Immature natural killer cell (primary cell): ENCODE data around the gene SLC6A18. TPM values are rescaled to one million over a fixed set of nuclear protein-coding genes. Genes with fewer than 3 reads are reported as not detected.

Experiments
- DNase-seq, 3 donors: peaks; one replicate each; pipeline ENCODE4 v3.0.0; 2022; ENCODE audit warnings: mixed read lengths in 1 of 3
- H3K27ac Mint-ChIP-seq, 6 donors: one replicate each; pipeline ENCODE4 v1.8.0; 2020; ENCODE audit warnings: mixed read lengths in 6 of 6, mild to moderate bottlenecking in 5 of 6, inconsistent platforms in 4 of 6, moderate library complexity in 3 of 6
- H3K27me3 Mint-ChIP-seq, 3 donors: one replicate each; pipeline ENCODE4 v1.8.0; 2020 to 2021; ENCODE audit warnings: low read depth in 3 of 3, mild to moderate bottlenecking in 3 of 3, mixed read lengths in 3 of 3, moderate library complexity in 3 of 3, inconsistent platforms in 1 of 3
- H3K36me3 Mint-ChIP-seq, 3 donors: one replicate each; pipeline ENCODE4 v1.8.0; 2020; ENCODE audit warnings: mixed read lengths in 3 of 3, inconsistent platforms in 2 of 3, mild to moderate bottlenecking in 2 of 3
- H3K4me1 Mint-ChIP-seq, 2 donors: one replicate each; pipeline ENCODE4 v1.8.0; 2020; ENCODE audit warnings: inconsistent platforms in 2 of 2, mild to moderate bottlenecking in 2 of 2, mixed read lengths in 2 of 2, moderate library complexity in 1 of 2
- H3K4me3 Mint-ChIP-seq, 5 donors: one replicate each; pipeline ENCODE4 v1.8.0; 2020; ENCODE audit warnings: mild to moderate bottlenecking in 5 of 5, mixed read lengths in 5 of 5, inconsistent platforms in 3 of 5, moderate library complexity in 3 of 5
- H3K9me3 Mint-ChIP-seq, 6 donors: one replicate each; pipeline ENCODE4 v1.8.0; 2020; ENCODE audit warnings: mild to moderate bottlenecking in 6 of 6, mixed read lengths in 6 of 6, inconsistent platforms in 4 of 6, moderate library complexity in 3 of 6
- polyA plus RNA-seq, 3 donors: library from polyadenylated mRNA; unstranded; fragments of 300-500 nt; fragmentation: Illumina TruSeq; gene quantifications; one replicate each; pipeline ENCODE4 v1.2.3, GENCODE V29; 2021

The SLC6A18 gene
- polyA plus RNA-seq, 3 donors from 2014 or later, result not detected

DNA sequence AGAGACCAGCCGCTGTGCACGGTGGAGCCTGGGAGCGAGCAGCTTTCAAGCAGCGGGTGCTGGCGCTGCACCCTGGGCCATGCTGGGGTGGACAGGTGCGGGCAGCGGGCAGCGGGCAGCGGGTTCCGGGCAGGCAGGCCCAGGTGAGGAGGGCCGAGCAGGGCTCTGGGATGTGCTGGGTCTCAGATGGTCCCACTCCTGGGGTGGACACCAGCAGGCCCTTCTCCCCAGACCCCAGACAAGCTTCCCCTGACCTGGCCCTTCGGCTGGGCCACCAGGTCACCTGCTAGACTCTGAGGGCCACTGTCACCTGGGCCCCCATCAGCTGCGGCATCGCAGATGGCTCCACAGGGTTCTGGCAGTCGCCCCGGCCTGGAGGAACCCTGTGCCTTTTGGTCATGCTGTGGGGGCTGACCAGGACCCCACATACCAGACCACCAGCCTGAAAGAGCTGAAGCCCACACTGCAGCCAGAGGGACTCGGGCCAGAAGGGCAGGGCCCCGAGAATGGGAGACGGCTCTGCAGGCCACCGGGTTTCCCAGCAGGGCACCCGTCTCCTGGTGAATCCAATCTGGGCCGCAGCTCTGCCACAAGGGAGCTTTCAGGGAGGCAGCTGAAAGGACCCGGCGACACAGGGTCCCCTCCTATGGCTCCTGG is 21.7 kb upstream of the SLC6A18 start:
- Mint-ChIP-seq H3K9me3 (no peaks in the 10 kb centered on the region), H3K4me1 (no peaks in the 10 kb centered on the region), H3K27ac (no peak overlapping the region), H3K36me3 (no peaks in the 10 kb centered on the region), H3K27me3 (peaks cover 3 to 4% (median 3%) of the 10 kb centered on the region in 3 donors), H3K4me3 (no peak overlapping the region)
- DNase-seq, result no peak

DNA sequence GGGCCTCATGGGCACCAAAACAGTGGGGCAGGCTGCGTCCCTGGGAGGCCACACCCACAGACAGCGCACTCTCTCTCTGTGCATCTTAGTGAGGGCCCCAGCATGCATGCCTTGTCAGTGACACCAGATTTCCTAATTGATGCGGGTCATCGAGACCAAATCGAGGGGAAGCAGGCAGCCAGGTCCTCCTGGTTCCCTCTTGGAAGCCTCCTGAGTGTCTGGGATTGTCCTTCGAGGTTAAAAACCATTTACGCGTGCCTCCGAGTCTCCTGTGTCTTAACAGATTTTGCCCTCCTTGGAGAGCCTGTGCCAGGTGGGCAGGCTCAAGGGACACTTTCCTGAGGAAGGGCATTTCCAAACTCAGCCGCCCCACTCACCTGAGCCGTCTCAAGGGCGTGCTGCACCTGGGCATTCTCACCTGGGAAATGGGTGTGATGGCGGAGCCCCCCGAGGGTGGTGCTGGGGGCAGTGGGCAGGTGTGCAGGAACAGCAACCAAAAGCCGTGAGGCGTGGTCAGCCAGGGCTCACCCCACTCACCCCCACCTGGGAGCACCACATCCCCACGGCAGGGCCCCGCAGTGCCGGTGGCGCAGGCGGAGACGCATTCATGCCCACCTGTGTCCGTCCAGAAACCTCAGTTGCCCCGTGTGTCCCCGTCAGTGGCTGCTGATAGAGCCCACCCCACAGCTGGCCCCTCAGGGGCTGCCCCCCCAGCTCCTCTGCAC is 21.1 kb upstream of the SLC6A18 start:
- Mint-ChIP-seq H3K27me3 (peaks cover 3 to 4% (median 3%) of the 10 kb centered on the region in 3 donors), H3K4me3 (no peak overlapping the region)
- DNase-seq, result no peak

DNA sequence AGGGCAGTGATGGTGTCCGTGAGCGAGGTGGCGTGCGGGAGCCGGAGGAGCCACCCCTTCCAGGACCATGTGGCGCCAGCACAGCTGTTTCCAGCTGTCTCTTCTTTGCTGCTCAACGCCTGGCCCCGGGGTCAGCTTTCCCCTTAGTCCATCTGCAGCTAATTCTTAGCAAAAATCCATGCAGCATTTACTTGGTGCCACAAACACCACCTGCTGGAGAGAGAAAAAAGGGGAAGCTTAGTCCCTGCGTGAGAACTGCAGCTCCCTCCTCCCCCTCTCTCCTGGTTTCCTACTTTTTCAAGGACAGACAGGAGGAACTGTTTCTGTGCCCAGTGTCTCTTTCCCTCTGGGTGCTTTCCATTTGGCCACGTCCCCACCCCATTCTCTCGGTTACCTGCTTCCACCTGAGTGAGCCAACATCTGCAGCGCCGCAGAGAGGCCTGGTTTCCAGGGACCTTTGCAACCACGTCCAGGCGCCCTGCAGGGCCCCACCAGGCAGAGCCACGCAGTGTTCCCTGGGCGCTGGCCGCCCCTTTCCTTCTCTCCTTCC is 20.4 kb upstream of the SLC6A18 start:
- DNase-seq, result no peak
- Mint-ChIP-seq H3K4me3 (no peak overlapping the region), H3K4me1 (no peaks in the 10 kb centered on the region), H3K27ac (no peak overlapping the region), H3K36me3 (no peaks in the 10 kb centered on the region), H3K9me3 (no peaks in the 10 kb centered on the region), H3K27me3 (peaks cover 3 to 4% (median 3%) of the 10 kb centered on the region in 3 donors)

More for the DNA sequence above, 21.1 kb upstream of the SLC6A18 start:
- Mint-ChIP-seq H3K4me1 (no peaks in the 10 kb centered on the region), H3K36me3 (no peaks in the 10 kb centered on the region), H3K9me3 (no peaks in the 10 kb centered on the region), H3K27ac (no peak overlapping the region)

DNA sequence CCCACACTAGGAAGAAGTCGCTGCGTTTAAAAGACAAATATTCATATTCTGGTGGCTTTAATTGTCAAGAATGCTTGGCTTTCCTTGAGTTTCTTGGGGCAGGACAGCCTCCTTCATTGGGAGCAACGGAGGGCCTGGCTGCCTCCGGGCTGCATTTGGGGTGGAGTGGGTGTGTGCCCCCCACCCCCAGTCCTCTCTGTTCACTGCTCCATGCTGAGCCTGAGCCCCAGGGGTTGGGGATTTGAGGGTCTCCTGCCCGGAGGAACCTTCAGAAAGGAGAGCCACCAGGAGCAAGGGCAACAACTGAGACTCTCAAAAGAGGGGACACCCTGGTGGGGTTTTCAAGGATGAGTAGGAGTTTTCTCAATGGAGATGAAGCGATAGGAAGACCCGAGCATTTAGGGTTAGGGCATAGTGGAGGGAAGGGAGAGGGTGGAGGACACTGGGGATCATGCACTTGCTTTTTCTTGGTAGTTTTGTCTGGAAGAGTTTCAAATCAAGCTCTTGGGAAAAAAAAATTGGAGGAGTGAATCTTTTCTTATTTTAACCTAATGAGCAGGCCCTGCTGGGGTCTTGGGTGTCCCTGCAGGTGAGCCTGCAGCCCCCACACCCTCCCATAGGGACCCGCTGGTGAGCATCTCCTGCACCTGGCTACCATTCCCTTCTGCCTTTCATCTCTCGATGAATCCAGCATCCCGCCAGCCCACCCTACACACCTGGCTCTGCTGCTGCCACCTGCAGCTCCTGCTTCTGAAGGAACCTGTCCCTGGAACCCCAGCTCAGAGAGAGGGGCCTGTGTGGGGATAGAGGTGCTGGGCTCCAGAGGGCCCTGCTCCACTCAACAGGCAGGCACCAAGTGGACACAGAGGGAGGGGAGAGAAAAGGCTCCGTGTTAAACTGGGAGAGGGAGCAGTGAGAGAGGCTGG is 19.7 kb upstream of the SLC6A18 start:
- Mint-ChIP-seq H3K27me3 (peaks cover 3 to 5% (median 3%) of the 10 kb centered on the region in 3 donors), H3K4me1 (no peaks in the 10 kb centered on the region), H3K9me3 (no peaks in the 10 kb centered on the region), H3K27ac (no peak overlapping the region), H3K36me3 (no peaks in the 10 kb centered on the region), H3K4me3 (no peak overlapping the region)
- DNase-seq, result no peak

DNA sequence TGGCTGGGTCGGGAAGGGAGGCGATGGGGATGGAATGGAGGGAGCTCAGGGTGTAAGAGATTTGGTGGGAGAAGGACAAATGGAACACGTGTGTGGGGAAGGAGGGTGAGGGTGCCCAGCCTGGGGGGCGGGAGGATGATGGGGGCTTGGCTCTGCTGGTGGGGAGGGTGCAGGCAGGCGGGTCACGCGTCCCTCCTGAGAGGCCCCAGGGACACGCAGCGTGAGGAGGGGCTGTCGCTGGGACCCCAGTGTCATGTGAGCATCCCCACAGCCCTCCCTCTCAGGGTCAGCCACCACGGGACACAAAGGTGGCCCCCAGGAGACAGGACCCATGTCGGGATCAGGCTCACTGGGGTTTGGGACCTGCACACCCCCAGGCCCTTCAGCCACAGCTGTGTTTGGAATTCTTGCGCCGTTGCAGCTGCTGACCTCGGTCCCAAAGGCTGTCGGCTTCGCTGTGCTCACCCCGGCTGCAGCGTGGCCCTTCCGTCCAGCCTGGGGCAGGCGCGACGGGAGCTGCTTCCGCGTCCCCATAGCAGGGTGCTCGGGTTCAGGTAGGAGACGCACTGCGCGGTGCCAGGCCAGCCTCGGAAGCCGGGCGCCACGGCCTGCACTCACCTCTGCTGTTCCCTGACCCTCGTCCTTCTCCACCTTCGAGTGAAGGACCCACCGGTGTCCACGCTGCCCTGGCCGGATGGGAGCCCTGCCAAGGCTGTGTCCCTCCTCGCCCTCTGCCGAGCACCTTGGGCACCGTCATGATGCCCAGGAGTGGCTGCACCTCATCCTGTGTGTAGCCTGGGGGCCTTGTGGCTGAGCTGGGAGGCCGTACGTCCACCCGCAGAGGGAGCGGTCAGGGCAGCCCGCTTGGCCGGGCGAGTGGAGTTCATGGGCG is 18.4 kb upstream of the SLC6A18 start:
- H3K27ac Mint-ChIP-seq, result no peak overlapping the region
- H3K36me3 Mint-ChIP-seq, result no peaks in the 10 kb centered on the region
- peaks cover 3 to 6% (median 3%) of the 10 kb centered on the region in 3 donors for H3K27me3 Mint-ChIP-seq
- H3K4me3 Mint-ChIP-seq, result no peak overlapping the region
- no peaks in the 10 kb centered on the region for H3K9me3 Mint-ChIP-seq
- H3K4me1 Mint-ChIP-seq, result no peaks in the 10 kb centered on the region
- DNase-seq, result no peak

DNA sequence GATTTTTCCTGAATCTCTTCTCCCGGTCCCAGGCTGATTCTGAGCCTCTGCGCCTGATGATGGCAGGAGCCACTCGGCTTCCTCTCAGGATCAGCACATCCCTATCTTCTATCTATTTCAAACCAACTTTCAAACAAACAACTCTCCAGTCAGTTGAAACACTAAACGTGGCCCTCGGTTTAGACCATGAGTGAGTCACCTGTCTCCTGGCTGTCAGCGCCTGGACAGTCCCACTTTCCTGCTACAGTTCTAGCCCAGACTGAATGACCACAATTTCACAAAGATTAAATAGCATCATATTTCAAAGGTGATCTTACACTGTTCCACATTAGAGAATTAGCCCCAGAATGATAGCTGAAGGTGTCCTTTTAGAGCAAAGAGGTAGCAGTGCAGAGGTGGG is 17.6 kb upstream of the SLC6A18 start:
- Mint-ChIP-seq H3K9me3 (no peaks in the 10 kb centered on the region), H3K27me3 (peaks cover 3 to 6% (median 3%) of the 10 kb centered on the region in 3 donors), H3K4me3 (no peak overlapping the region), H3K27ac (no peak overlapping the region), H3K4me1 (no peaks in the 10 kb centered on the region), H3K36me3 (no peaks in the 10 kb centered on the region)
- DNase-seq, result no peak

DNA sequence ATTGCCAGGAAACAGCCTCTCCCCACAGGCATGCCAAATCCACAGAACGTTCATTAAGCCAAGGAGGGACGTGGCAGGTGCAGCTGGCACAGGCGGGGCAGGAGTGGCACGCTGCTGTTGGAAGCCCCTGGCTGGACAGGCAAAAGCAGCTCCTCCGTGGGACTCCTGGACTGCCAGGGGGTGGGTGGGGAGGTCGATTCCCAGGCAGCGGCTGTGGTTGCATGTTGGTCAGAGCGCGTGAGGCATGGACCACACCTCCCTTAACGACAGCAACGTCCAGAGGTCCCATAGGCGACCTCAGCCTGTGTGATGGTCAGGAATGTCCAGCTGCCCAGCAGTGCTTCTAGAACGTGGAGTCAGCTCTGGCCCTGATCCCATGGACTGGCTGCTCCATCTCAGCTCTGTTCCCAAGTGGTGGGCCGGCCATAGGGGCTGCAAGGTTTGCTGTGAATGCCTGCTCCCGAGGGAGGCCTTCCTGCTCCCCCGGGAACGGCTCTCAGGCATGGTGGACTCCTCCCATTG is 16.9 kb upstream of the SLC6A18 start:
- Mint-ChIP-seq H3K27ac (no peak overlapping the region), H3K4me1 (no peaks in the 10 kb centered on the region)

DNA sequence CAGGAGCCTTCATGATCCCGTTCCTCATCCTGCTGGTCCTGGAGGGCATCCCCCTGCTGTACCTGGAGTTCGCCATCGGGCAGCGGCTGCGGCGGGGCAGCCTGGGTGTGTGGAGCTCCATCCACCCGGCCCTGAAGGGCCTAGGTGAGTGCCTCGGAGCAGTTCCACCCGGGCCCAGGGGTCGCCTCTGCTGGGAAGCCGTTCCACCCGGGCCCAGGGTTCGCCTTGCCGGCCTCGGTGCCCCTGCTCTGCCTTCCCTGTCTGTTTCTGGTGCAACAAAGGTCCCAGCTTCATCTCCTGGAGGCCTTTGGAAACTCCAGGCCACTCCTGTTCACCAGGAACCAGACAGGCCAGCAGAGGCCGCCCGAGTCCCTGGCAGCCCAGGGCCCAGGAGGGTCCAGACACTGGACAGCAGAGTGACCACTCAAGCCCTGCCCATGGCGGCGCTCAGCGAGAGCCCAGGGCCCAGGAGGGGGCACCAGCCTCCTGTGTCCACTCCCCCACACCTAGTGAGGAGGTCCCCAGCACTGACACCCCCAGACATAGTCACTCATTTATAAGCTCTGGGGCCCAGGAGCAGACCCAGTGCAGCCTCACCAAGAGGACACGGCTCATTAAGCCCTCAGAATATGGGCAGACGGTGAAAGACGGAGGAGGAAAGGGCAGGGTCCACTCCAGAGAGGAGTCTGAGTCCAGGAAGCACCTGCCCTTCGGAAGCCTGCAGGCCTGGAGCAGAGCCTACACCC is 16.3 kb upstream of the SLC6A18 start:
- no peak overlapping the region for H3K4me3 Mint-ChIP-seq
- no peaks in the 10 kb centered on the region for H3K9me3 Mint-ChIP-seq
- H3K36me3 Mint-ChIP-seq, result no peaks in the 10 kb centered on the region
- DNase-seq, result no peak
- no peaks in the 10 kb centered on the region for H3K4me1 Mint-ChIP-seq
- peaks cover 3 to 6% (median 4%) of the 10 kb centered on the region in 3 donors for H3K27me3 Mint-ChIP-seq
- no peak overlapping the region for H3K27ac Mint-ChIP-seq

More for the DNA sequence above, 16.9 kb upstream of the SLC6A18 start:
- DNase-seq, result no peak
- no peaks in the 10 kb centered on the region for H3K36me3 Mint-ChIP-seq
- no peak overlapping the region for H3K4me3 Mint-ChIP-seq
- H3K27me3 Mint-ChIP-seq, result peaks cover 3 to 6% (median 4%) of the 10 kb centered on the region in 3 donors
- no peaks in the 10 kb centered on the region for H3K9me3 Mint-ChIP-seq

DNA sequence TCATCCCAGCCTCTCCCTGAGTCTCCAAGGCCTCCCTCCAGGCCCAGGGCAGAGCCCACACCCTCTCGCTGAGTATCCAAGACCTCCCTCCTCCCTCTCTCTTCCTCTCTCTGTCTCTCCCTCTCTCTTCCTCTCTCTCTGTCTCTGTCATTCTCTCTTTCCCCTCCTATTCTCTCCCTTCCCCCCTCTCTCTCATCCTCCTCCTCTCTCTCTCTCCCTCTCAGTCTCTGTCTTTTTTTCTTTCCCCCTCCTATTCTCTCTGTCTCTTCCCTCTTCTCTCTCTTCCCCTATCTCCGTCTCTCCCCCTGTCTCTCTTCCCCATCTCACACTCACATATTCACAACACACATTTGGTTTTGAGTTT is 15.7 kb upstream of the SLC6A18 start:
- no peak overlapping the region for H3K27ac Mint-ChIP-seq

DNA sequence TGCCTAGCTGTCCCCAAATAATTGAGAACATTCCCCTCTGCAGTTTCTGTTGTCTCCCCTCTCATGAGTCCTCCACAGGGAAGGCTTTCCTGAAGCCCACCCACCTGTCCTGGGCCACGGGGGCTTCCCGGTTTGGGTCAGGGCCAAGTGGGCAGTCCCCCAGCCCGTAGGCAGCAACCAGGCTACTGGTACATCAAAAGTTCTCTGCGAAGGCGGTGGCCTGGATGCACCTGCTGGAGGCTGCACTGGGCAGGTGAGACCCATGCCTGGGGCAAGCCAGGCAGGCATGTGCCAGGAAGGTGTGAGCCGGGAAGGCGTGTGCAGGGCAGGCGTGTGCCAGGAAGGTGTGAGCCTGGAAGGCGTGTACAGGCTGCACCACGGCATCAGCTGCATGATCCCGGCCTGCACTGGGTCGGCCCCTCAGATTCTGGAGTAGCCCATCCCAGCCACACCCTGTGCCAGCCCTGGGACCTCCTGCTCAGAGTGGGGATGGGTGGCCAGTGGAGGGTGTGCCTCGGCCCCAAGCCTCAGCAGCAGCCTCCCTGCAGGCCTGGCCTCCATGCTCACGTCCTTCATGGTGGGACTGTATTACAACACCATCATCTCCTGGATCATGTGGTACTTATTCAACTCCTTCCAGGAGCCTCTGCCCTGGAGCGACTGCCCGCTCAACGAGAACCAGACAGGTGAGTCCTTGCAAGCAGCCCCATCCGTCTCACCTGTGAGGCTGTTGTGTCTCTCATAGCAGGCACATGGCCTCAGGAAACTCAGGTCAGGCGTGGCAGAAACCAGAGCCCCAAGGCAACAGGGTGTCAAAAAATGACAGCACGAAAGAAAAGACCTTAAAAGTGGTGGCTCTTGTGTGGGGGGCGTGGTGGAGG is 15.0 kb upstream of the SLC6A18 start:
- no peak for DNase-seq
- no peak overlapping the region for H3K27ac Mint-ChIP-seq

More for the DNA sequence above, 15.7 kb upstream of the SLC6A18 start:
- DNase-seq, result no peak
- H3K4me1 Mint-ChIP-seq, result no peaks in the 10 kb centered on the region
- H3K9me3 Mint-ChIP-seq, result no peaks in the 10 kb centered on the region
- H3K4me3 Mint-ChIP-seq, result no peak overlapping the region
- peaks cover 3 to 6% (median 4%) of the 10 kb centered on the region in 3 donors for H3K27me3 Mint-ChIP-seq
- H3K36me3 Mint-ChIP-seq, result no peaks in the 10 kb centered on the region

DNA sequence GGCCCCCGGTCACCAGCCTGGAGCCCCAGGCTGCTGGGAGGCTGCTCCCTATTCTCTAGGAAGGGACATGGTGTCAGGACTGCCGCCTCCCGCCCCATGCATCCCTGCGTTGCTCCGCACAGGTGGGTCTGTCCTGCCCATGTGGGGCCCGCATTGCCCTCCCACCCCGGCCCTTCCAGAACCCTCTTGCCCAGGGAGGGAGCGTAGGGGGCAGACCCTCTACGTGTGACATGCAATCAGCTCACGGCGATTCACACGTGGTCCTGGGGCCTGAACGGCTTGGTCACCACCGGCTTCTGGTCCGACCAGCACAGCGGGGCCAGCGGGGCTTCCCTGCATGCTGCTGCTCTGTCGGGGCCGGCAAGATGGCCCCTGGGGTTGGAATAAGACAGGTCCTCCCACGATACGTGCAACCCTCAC is 14.3 kb upstream of the SLC6A18 start:
- no peaks in the 10 kb centered on the region for H3K4me1 Mint-ChIP-seq
- no peaks in the 10 kb centered on the region for H3K36me3 Mint-ChIP-seq
- no peak for DNase-seq
- H3K4me3 Mint-ChIP-seq, result no peak overlapping the region
- no peaks in the 10 kb centered on the region for H3K9me3 Mint-ChIP-seq
- H3K27ac Mint-ChIP-seq, result no peak overlapping the region
- peaks cover 0 to 6% (median 4%) of the 10 kb centered on the region in 3 donors for H3K27me3 Mint-ChIP-seq

More for the DNA sequence above, 15.0 kb upstream of the SLC6A18 start:
- no peak overlapping the region for H3K4me3 Mint-ChIP-seq
- no peaks in the 10 kb centered on the region for H3K36me3 Mint-ChIP-seq
- H3K4me1 Mint-ChIP-seq, result no peaks in the 10 kb centered on the region
- peaks cover under 1 to 6% (median 4%) of the 10 kb centered on the region in 3 donors for H3K27me3 Mint-ChIP-seq
- H3K9me3 Mint-ChIP-seq, result no peaks in the 10 kb centered on the region
